NCI-H146 (cell line): ENCODE results near the gene OR5M10.
"Not testable (repeated sequence)": the region's sequence is repeated elsewhere in the genome, so short reads cannot be mapped to it uniquely, and the experiment has no call there.

ENCODE experiments used
- DNase-seq: peaks from one replicate; lab custom pipeline; 2025; lab: John Stamatoyannopoulos, UW

OR5M10 gene

GRCh38 chr11:56577621-56578020 is at the start of gene OR5M10:
Gene OR5M10, minus strand, starts transcription at chr11:56577721. Its CDS starts 0 bp downstream, at chr11:56577721.
- DNase-seq, result no peak

GRCh38 chr11:56625946-56626345 is 48.4 kb upstream of the OR5M10 start:
- DNase-seq, result no peak

GRCh38 chr11:56624661-56625110 is 47.2 kb upstream of the OR5M10 start:
- peak; percentile 6 for DNase-seq

GRCh38 chr11:56611174-56611573 is 33.7 kb upstream of the OR5M10 start:
- DNase-seq, result no peak

GRCh38 chr11:56592088-56592717 is 14.7 kb upstream of the OR5M10 start:
- DNase-seq, result not testable (repeated sequence)

- DNase-seq, result no peak
Observed at GRCh38 chr11:56558574-56558973, 18.9 kb downstream of the OR5M10 start.

GRCh38 chr11:56554691-56555090 is 22.8 kb downstream of the OR5M10 start:
- DNase-seq, result not testable (repeated sequence)

- no peak for DNase-seq
Observed at GRCh38 chr11:56545531-56545930, 32.0 kb downstream of the OR5M10 start.

GRCh38 chr11:56543739-56544138 is 33.8 kb downstream of the OR5M10 start:
- DNase-seq, result no peak

GRCh38 chr11:56543157-56543556 is 34.4 kb downstream of the OR5M10 start, which contains the start of gene OR5M11:
Gene OR5M11, minus strand, starts transcription at chr11:56543257. Its CDS starts 0 bp downstream, at chr11:56543257.
- no peak for DNase-seq

GRCh38 chr11:56533054-56533740 is 44.3 kb downstream of the OR5M10 start:
- no peak for DNase-seq

- no peak for DNase-seq
Observed at GRCh38 chr11:56531856-56532255, 45.7 kb downstream of the OR5M10 start.
